Measurements from ENCODE around the gene PARD3B.

PARD3B gene

DNA sequence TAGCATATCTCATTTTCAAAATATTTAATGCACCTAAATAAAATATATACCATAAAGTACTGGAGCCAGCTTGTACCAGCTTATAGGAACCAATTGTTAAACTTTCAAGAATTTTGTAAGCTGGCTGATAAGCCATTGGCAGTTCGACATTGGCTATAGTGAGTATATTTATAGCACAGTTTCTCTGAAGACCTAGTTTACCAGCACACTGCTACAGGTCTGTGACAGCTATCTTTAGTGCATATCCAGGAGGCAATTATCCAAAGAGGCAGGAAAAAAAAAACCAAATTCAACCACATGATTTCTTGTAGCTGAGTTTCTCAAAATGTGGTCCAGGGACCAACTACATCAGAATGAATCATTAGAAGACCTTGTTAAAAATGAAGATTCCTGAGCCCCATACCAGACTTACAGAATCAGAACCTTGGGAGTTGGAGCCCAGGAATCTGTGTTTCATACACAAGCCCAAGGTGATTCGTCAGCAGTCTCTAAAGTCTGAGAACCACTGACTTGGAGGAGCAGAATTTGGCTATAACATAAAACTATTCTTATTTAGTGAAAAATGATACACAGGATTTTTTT, 858.1 kb downstream of the PARD3B start:
- DNase-seq (ENCODE audit: insufficient read length, low spot score) = no peak
- no peak for TF ChIP-seq POLR2AphosphoS5 (IDR thresholded peaks at IDR 0.05; ENCODE audit: low read depth, low read length)
- TF ChIP-seq SPI1 (IDR thresholded peaks at IDR 0.05; ENCODE audit: low read depth, low read length) = no peak
- TF ChIP-seq TAF1 (IDR thresholded peaks at IDR 0.05; ENCODE audit: low read depth, low read length) = no peak
- no peak for TF ChIP-seq PAX5 (IDR thresholded peaks at IDR 0.05; ENCODE audit: insufficient read depth, low read length, severe bottlenecking)
- no peak for TF ChIP-seq POU2F2 (IDR thresholded peaks at IDR 0.05; ENCODE audit: low read depth, low read length)
- no peak for TF ChIP-seq POLR2A (IDR thresholded peaks at IDR 0.05; ENCODE audit: low read depth, low read length)
- no peak for FAIRE-seq

DNA sequence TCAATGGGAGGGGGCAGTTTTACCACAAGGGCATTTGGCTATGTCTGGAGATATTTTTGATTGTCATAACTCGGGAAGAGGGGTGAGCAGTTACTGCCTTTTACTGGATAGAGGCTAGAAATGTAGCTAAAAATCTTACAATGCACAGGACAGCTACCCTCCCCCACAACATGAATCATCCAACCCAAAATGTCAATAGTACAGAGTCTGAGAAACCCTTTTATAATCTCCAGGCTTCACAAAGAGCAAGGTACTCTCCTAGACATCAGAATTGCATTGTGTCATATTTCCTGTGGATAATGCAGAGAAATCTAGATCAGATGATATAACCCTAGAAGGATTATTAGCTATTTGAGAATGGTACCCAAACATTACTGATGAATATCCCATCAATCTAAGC, 859.9 kb downstream of the PARD3B start:
- FAIRE-seq (no peak), DNase-seq (ENCODE audit: insufficient read length, low spot score) (no peak)
- TF ChIP-seq POLR2A (IDR thresholded peaks at IDR 0.05; ENCODE audit: low read depth, low read length) (no peak), SPI1 (IDR thresholded peaks at IDR 0.05; ENCODE audit: low read depth, low read length) (no peak), POU2F2 (IDR thresholded peaks at IDR 0.05; ENCODE audit: low read depth, low read length) (no peak), PAX5 (IDR thresholded peaks at IDR 0.05; ENCODE audit: insufficient read depth, low read length, severe bottlenecking) (no peak), POLR2AphosphoS5 (IDR thresholded peaks at IDR 0.05; ENCODE audit: low read depth, low read length) (no peak), TAF1 (IDR thresholded peaks at IDR 0.05; ENCODE audit: low read depth, low read length) (no peak)

- DNase-seq (ENCODE audit: insufficient read length, low spot score) (no peak), FAIRE-seq (no peak)
- TF ChIP-seq POLR2A (IDR thresholded peaks at IDR 0.05; ENCODE audit: low read depth, low read length) (no peak), TAF1 (IDR thresholded peaks at IDR 0.05; ENCODE audit: low read depth, low read length) (no peak), SPI1 (IDR thresholded peaks at IDR 0.05; ENCODE audit: low read depth, low read length) (no peak), PAX5 (IDR thresholded peaks at IDR 0.05; ENCODE audit: insufficient read depth, low read length, severe bottlenecking) (no peak), POLR2AphosphoS5 (IDR thresholded peaks at IDR 0.05; ENCODE audit: low read depth, low read length) (no peak), POU2F2 (IDR thresholded peaks at IDR 0.05; ENCODE audit: low read depth, low read length) (no peak)
These were observed 860.5 kb downstream of the PARD3B start for GRCh38 chr2:205405752-205406151.

GRCh38 chr2:205407984-205408383, 862.7 kb downstream of the PARD3B start:
- TF ChIP-seq PAX5 (IDR thresholded peaks at IDR 0.05; ENCODE audit: insufficient read depth, low read length, severe bottlenecking) (no peak), POLR2AphosphoS5 (IDR thresholded peaks at IDR 0.05; ENCODE audit: low read depth, low read length) (no peak), POLR2A (IDR thresholded peaks at IDR 0.05; ENCODE audit: low read depth, low read length) (no peak), POU2F2 (IDR thresholded peaks at IDR 0.05; ENCODE audit: low read depth, low read length) (no peak), TAF1 (IDR thresholded peaks at IDR 0.05; ENCODE audit: low read depth, low read length) (no peak), SPI1 (IDR thresholded peaks at IDR 0.05; ENCODE audit: low read depth, low read length) (no peak)
- FAIRE-seq (no peak), DNase-seq (ENCODE audit: insufficient read length, low spot score) (no peak)

DNA sequence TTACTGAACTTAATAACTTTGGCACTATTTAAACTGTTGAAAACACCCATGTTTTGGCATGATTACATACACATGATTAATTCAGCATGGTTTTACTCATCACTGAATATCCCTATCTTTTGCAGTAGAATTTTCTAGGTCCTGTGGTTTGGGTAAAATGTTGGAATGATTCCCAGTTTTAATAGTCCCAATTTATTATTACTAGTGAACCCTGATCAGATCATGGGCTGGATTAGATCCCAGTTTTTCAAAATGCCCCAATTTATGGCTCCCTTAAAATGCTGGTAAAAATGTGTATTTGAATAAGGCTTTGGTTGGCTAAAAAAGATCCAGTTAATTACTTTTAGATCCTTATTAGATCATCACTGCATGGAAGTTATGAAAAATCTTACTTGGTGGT, 863.4 kb downstream of the PARD3B start:
- FAIRE-seq = no peak
- TF ChIP-seq POU2F2 (IDR thresholded peaks at IDR 0.05; ENCODE audit: low read depth, low read length) = no peak
- DNase-seq (ENCODE audit: insufficient read length, low spot score) = no peak

GRCh38 chr2:205409411-205409810, 864.1 kb downstream of the PARD3B start:
- FAIRE-seq = no peak

DNA sequence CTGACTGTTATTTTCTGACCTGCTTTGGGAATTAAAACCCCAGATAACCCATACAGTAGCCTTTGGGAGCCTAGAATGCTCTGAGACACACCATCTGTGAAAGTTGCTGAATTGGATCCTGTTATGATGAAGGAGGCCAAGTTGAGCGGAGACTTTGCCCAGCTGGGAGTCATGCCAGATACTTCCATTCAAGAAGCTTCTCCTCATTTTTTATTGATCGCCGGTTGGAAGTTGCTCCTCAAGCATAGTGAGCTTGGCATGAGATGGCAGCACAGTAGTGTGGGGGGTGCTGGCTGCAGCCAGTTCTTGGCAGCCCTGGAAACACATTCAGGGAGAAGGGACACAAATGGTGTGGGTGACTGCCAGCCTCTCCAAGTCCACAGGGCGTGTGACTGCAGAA, 866.3 kb downstream of the PARD3B start:
- DNase-seq (ENCODE audit: insufficient read length, low spot score) (no peak), FAIRE-seq (no peak)
- no peak for TF ChIP-seq SPI1 (IDR thresholded peaks at IDR 0.05; ENCODE audit: low read depth, low read length)
- no peak for TF ChIP-seq POU2F2 (IDR thresholded peaks at IDR 0.05; ENCODE audit: low read depth, low read length)
- no peak for TF ChIP-seq TAF1 (IDR thresholded peaks at IDR 0.05; ENCODE audit: low read depth, low read length)
- no peak for TF ChIP-seq POLR2AphosphoS5 (IDR thresholded peaks at IDR 0.05; ENCODE audit: low read depth, low read length)
- TF ChIP-seq PAX5 (IDR thresholded peaks at IDR 0.05; ENCODE audit: insufficient read depth, low read length, severe bottlenecking) = no peak
- TF ChIP-seq POLR2A (IDR thresholded peaks at IDR 0.05; ENCODE audit: low read depth, low read length) = no peak

More at GRCh38 chr2:205409411-205409810, 864.1 kb downstream of the PARD3B start:
- no peak for TF ChIP-seq TAF1 (IDR thresholded peaks at IDR 0.05; ENCODE audit: low read depth, low read length)
- TF ChIP-seq POLR2AphosphoS5 (IDR thresholded peaks at IDR 0.05; ENCODE audit: low read depth, low read length) = no peak
- no peak for TF ChIP-seq POU2F2 (IDR thresholded peaks at IDR 0.05; ENCODE audit: low read depth, low read length)
- no peak for TF ChIP-seq SPI1 (IDR thresholded peaks at IDR 0.05; ENCODE audit: low read depth, low read length)
- TF ChIP-seq POLR2A (IDR thresholded peaks at IDR 0.05; ENCODE audit: low read depth, low read length) = no peak
- TF ChIP-seq PAX5 (IDR thresholded peaks at IDR 0.05; ENCODE audit: insufficient read depth, low read length, severe bottlenecking) = no peak
- no peak for DNase-seq (ENCODE audit: insufficient read length, low spot score)

DNA sequence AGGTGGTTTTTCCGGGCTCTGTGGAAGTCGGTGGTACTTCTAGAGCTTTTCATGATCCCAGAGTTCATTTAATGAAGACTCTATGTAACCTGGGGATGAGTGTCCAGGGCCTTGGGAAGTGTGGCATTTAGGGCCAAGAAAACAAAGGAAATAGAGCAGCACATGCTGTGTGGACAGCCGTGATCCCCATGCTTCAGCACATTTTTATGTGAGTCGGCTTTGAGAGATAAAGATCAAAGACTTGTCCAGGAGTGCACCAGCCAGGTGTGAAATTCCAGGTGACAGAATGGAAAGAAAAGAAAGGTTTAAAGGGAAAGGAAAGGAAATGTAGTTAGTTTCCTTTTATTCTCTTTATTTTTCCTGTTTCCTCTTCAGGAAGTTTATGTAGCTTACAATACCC, 879.1 kb downstream of the PARD3B start:
- TF ChIP-seq SPI1 (IDR thresholded peaks at IDR 0.05; ENCODE audit: low read depth, low read length) (no peak), PAX5 (IDR thresholded peaks at IDR 0.05; ENCODE audit: insufficient read depth, low read length, severe bottlenecking) (no peak), POU2F2 (IDR thresholded peaks at IDR 0.05; ENCODE audit: low read depth, low read length) (no peak), POLR2AphosphoS5 (IDR thresholded peaks at IDR 0.05; ENCODE audit: low read depth, low read length) (no peak), TAF1 (IDR thresholded peaks at IDR 0.05; ENCODE audit: low read depth, low read length) (no peak), POLR2A (IDR thresholded peaks at IDR 0.05; ENCODE audit: low read depth, low read length) (no peak)
- no peak for DNase-seq (ENCODE audit: insufficient read length, low spot score)
- no peak for FAIRE-seq

GRCh38 chr2:205425102-205425501, 879.8 kb downstream of the PARD3B start:
- FAIRE-seq (no peak), DNase-seq (ENCODE audit: insufficient read length, low spot score) (no peak)
- no peak for TF ChIP-seq SPI1 (IDR thresholded peaks at IDR 0.05; ENCODE audit: low read depth, low read length)
- no peak for TF ChIP-seq TAF1 (IDR thresholded peaks at IDR 0.05; ENCODE audit: low read depth, low read length)
- TF ChIP-seq POLR2AphosphoS5 (IDR thresholded peaks at IDR 0.05; ENCODE audit: low read depth, low read length) = no peak
- no peak for TF ChIP-seq PAX5 (IDR thresholded peaks at IDR 0.05; ENCODE audit: insufficient read depth, low read length, severe bottlenecking)
- no peak for TF ChIP-seq POU2F2 (IDR thresholded peaks at IDR 0.05; ENCODE audit: low read depth, low read length)
- TF ChIP-seq POLR2A (IDR thresholded peaks at IDR 0.05; ENCODE audit: low read depth, low read length) = no peak

- DNase-seq (ENCODE audit: insufficient read length, low spot score) = no peak
- FAIRE-seq = no peak
- TF ChIP-seq PAX5 (IDR thresholded peaks at IDR 0.05; ENCODE audit: insufficient read depth, low read length, severe bottlenecking) = no peak
- no peak for TF ChIP-seq SPI1 (IDR thresholded peaks at IDR 0.05; ENCODE audit: low read depth, low read length)
- no peak for TF ChIP-seq POLR2AphosphoS5 (IDR thresholded peaks at IDR 0.05; ENCODE audit: low read depth, low read length)
- TF ChIP-seq POU2F2 (IDR thresholded peaks at IDR 0.05; ENCODE audit: low read depth, low read length) = no peak
- no peak for TF ChIP-seq POLR2A (IDR thresholded peaks at IDR 0.05; ENCODE audit: low read depth, low read length)
- no peak for TF ChIP-seq TAF1 (IDR thresholded peaks at IDR 0.05; ENCODE audit: low read depth, low read length)
These were observed 881.8 kb downstream of the PARD3B start for GRCh38 chr2:205427112-205427511.

Measured in GM12891 (cell line).